Activated CD4-positive, alpha-beta T cell treated with anti-CD3 and anti-CD28 coated beads, Interleukin-2, amount 50 U/mL, for 24 hours (primary cell): ENCODE results near the gene FAAH.
"Not testable (repeated sequence)": the region's sequence is repeated elsewhere in the genome, so short reads cannot be mapped to it uniquely, and the experiment has no call there.

Experiments used
- DNase-seq, 2 donors: peaks; one replicate each; pipeline ENCODE4 v3.0.0-alpha.2; 2020; ENCODE audit warnings: low read depth in 1 of 2, low spot score in 1 of 2

FAAH gene

GRCh38 chr1:46394108-46394871 is at the start of gene FAAH:
Gene FAAH (plus strand): TSS chr1:46394317. CDS start chr1:46394349, 32 bp downstream.
- DNase-seq: no peak

GRCh38 chr1:46344481-46344880 is 49.6 kb upstream of the FAAH start:
- no peak for DNase-seq

GRCh38 chr1:46345281-46345680 is 48.8 kb upstream of the FAAH start:
- DNase-seq: no peak

GRCh38 chr1:46352363-46352762 is 41.8 kb upstream of the FAAH start:
- no peak for DNase-seq

- DNase-seq: not testable (repeated sequence)
Observed at GRCh38 chr1:46355920-46356319, 38.2 kb upstream of the FAAH start.

GRCh38 chr1:46362158-46362557 is 32.0 kb upstream of the FAAH start:
- no peak for DNase-seq

GRCh38 chr1:46363121-46363520 is 31.0 kb upstream of the FAAH start:
- DNase-seq: no peak

- DNase-seq: no peak
Observed at GRCh38 chr1:46364612-46365011, 29.5 kb upstream of the FAAH start.

GRCh38 chr1:46365796-46366195 is 28.3 kb upstream of the FAAH start:
- not testable (repeated sequence) for DNase-seq

- DNase-seq: no peak
Observed at GRCh38 chr1:46367072-46367471, 27.0 kb upstream of the FAAH start.

- DNase-seq: not testable (repeated sequence)
Observed at GRCh38 chr1:46367701-46368100, 26.4 kb upstream of the FAAH start.

- DNase-seq: no peak
Observed at GRCh38 chr1:46368791-46369190, 25.3 kb upstream of the FAAH start.

GRCh38 chr1:46369542-46370213 is 24.4 kb upstream of the FAAH start:
- DNase-seq: no peak

GRCh38 chr1:46370214-46370633 is 23.9 kb upstream of the FAAH start:
- DNase-seq: no peak

GRCh38 chr1:46372431-46372830 is 21.7 kb upstream of the FAAH start:
- no peak for DNase-seq

GRCh38 chr1:46379996-46380395 is 14.1 kb upstream of the FAAH start:
- no peak for DNase-seq

GRCh38 chr1:46380508-46380907 is 13.6 kb upstream of the FAAH start:
- DNase-seq: no peak

GRCh38 chr1:46393510-46393909 is 607 bp upstream of the FAAH start:
- DNase-seq: no peak

- no peak for DNase-seq
Observed at GRCh38 chr1:46394872-46395465, 852 bp downstream of the FAAH start.

- no peak for DNase-seq
Observed at GRCh38 chr1:46396441-46397398, 2.6 kb downstream of the FAAH start.

GRCh38 chr1:46399307-46399706 is 5.2 kb downstream of the FAAH start:
- DNase-seq: no peak
